ENCODE results near the gene TRABD.

DNA sequence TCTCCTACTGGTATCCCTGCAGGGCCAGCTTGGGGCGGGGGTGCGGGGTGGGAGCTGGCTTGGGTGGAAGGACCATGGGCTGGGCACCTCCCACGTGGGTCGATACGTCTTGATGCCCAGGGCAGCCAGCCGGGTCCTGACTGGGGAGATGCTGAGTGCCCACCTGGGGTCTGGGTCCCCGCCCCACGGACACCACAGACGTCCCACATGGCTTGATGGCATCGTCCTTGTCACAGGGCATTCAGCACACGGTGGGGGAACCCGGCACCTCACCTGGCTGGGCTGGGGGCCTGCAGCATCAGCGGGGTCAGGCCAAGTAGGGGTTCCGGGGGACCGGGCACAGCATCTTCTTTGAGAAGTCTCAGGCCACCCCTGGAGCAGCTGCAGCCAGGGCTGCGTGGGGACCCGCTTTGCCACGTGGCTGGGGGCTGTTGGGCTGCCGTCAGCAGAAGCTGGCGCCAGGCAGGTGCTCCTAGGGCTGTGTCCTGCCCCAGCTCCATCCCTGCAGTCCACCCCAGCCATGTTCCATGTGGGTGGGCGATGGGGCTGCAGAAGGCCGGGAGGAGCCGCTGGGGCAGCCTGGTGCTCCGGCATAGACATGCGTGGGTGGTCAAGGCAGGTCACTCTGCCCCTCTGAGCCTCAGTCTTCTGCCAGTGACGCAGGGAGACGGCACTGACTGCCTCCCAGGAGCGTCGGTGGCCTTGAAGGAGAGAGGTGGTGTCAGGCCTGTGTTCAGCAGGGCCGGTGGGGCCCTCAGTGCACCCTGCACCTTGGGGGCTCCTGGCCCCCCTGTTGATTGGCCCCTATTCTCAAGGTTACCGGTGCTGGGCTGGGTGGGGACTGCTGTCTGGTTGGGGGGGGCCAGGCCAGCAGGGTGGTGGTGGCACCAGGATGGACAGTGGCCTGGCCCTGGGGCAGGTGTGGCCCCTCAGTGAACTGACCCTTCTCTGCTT lies 23.5 kb downstream of the TRABD start:
- TF ChIP-seq, protein P1, sequence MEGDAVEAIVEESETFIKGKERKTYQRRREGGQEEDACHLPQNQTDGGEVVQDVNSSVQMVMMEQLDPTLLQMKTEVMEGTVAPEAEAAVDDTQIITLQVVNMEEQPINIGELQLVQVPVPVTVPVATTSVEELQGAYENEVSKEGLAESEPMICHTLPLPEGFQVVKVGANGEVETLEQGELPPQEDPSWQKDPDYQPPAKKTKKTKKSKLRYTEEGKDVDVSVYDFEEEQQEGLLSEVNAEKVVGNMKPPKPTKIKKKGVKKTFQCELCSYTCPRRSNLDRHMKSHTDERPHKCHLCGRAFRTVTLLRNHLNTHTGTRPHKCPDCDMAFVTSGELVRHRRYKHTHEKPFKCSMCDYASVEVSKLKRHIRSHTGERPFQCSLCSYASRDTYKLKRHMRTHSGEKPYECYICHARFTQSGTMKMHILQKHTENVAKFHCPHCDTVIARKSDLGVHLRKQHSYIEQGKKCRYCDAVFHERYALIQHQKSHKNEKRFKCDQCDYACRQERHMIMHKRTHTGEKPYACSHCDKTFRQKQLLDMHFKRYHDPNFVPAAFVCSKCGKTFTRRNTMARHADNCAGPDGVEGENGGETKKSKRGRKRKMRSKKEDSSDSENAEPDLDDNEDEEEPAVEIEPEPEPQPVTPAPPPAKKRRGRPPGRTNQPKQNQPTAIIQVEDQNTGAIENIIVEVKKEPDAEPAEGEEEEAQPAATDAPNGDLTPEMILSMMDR (IDR thresholded peaks at IDR 0.05) = no peak
- TF ChIP-seq POLR2A (IDR thresholded peaks at IDR 0.05) = no peak

Data from thyroid gland (tissue), 4 donors.